ENCODE results near the gene KRT78.

GRCh38 chr12:52878507-52879393, 30.0 kb upstream of the KRT78 start:
- TF ChIP-seq, protein P1, sequence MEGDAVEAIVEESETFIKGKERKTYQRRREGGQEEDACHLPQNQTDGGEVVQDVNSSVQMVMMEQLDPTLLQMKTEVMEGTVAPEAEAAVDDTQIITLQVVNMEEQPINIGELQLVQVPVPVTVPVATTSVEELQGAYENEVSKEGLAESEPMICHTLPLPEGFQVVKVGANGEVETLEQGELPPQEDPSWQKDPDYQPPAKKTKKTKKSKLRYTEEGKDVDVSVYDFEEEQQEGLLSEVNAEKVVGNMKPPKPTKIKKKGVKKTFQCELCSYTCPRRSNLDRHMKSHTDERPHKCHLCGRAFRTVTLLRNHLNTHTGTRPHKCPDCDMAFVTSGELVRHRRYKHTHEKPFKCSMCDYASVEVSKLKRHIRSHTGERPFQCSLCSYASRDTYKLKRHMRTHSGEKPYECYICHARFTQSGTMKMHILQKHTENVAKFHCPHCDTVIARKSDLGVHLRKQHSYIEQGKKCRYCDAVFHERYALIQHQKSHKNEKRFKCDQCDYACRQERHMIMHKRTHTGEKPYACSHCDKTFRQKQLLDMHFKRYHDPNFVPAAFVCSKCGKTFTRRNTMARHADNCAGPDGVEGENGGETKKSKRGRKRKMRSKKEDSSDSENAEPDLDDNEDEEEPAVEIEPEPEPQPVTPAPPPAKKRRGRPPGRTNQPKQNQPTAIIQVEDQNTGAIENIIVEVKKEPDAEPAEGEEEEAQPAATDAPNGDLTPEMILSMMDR (conservative IDR thresholded peaks at IDR 0.05; ENCODE audit: low read length), result no peak
- TF ChIP-seq EZH2phosphoT487 (IDR thresholded peaks at IDR 0.05; ENCODE audit: borderline replicate concordance, low read depth, low read length), result no peak
